ENCODE measurements around the gene PSD4.

PSD4 gene

GRCh38 chr2:113157897-113158753 lies 15.6 kb upstream of the PSD4 start:
- no peak for DNase-seq (ENCODE audit: low read depth, low spot score)
- TF ChIP-seq YY1 (IDR thresholded peaks at IDR 0.05; ENCODE audit: insufficient read depth, insufficient read length) (no peak), SUZ12 (IDR thresholded peaks at IDR 0.05; ENCODE audit: extremely low read depth, insufficient read depth, insufficient read length) (no peak), ZNF274 (IDR thresholded peaks at IDR 0.05; ENCODE audit: low read depth, low read length) (no peak)
- H3K9ac ChIP-seq (ENCODE audit: insufficient read length, low read depth): peak overlapping the region; percentile 93
- H3K4me3 ChIP-seq (ENCODE audit: insufficient read length, low read depth): peak overlapping the region; percentile 71
- H3K9me3 ChIP-seq (ENCODE audit: insufficient read depth, low read length): no peaks in the 10 kb centered on the region
- H3K36me3 ChIP-seq (ENCODE audit: insufficient read depth, insufficient read length, low read length): no peaks in the 10 kb centered on the region
- peaks cover 13% of the 10 kb centered on the region for H3K27me3 ChIP-seq (ENCODE audit: insufficient read depth, insufficient read length)
- peaks cover 9% of the 10 kb centered on the region for H3K4me1 ChIP-seq (ENCODE audit: insufficient read depth, insufficient read length)

GRCh38 chr2:113158884-113159553 lies 14.8 kb upstream of the PSD4 start:
- Histone ChIP-seq H3K27me3 (ENCODE audit: insufficient read depth, insufficient read length) (peaks cover 13% of the 10 kb centered on the region), H3K9me3 (ENCODE audit: insufficient read depth, low read length) (no peaks in the 10 kb centered on the region), H3K9ac (ENCODE audit: insufficient read length, low read depth) (no peak overlapping the region), H3K36me3 (ENCODE audit: insufficient read depth, insufficient read length, low read length) (no peaks in the 10 kb centered on the region), H3K4me1 (ENCODE audit: insufficient read depth, insufficient read length) (peaks cover 9% of the 10 kb centered on the region), H3K4me3 (ENCODE audit: insufficient read length, low read depth) (no peak overlapping the region)
- TF ChIP-seq ZNF274 (IDR thresholded peaks at IDR 0.05; ENCODE audit: low read depth, low read length) (no peak), YY1 (IDR thresholded peaks at IDR 0.05; ENCODE audit: insufficient read depth, insufficient read length) (no peak), SUZ12 (IDR thresholded peaks at IDR 0.05; ENCODE audit: extremely low read depth, insufficient read depth, insufficient read length) (no peak)
- no peak for DNase-seq (ENCODE audit: low read depth, low spot score)

- Histone ChIP-seq H3K9me3 (ENCODE audit: insufficient read depth, low read length) (no peaks in the 10 kb centered on the region), H3K27me3 (ENCODE audit: insufficient read depth, insufficient read length) (peaks cover 13% of the 10 kb centered on the region), H3K4me3 (ENCODE audit: insufficient read length, low read depth) (no peak overlapping the region), H3K4me1 (ENCODE audit: insufficient read depth, insufficient read length) (peaks cover 13% of the 10 kb centered on the region), H3K9ac (ENCODE audit: insufficient read length, low read depth) (no peak overlapping the region), H3K36me3 (ENCODE audit: insufficient read depth, insufficient read length, low read length) (no peaks in the 10 kb centered on the region)
- TF ChIP-seq ZNF274 (IDR thresholded peaks at IDR 0.05; ENCODE audit: low read depth, low read length): no peak
- no peak for TF ChIP-seq SUZ12 (IDR thresholded peaks at IDR 0.05; ENCODE audit: extremely low read depth, insufficient read depth, insufficient read length)
- no peak for TF ChIP-seq YY1 (IDR thresholded peaks at IDR 0.05; ENCODE audit: insufficient read depth, insufficient read length)
- DNase-seq (ENCODE audit: low read depth, low spot score): no peak
Observed at GRCh38 chr2:113160248-113160647, 13.5 kb upstream of the PSD4 start.

- no peak overlapping the region for H3K4me3 ChIP-seq (ENCODE audit: insufficient read length, low read depth)
- TF ChIP-seq ZNF274 (IDR thresholded peaks at IDR 0.05; ENCODE audit: low read depth, low read length): no peak
- no peak for TF ChIP-seq SUZ12 (IDR thresholded peaks at IDR 0.05; ENCODE audit: extremely low read depth, insufficient read depth, insufficient read length)
- no peak for TF ChIP-seq YY1 (IDR thresholded peaks at IDR 0.05; ENCODE audit: insufficient read depth, insufficient read length)
- DNase-seq (ENCODE audit: low read depth, low spot score): no peak
- no peak overlapping the region for H3K9ac ChIP-seq (ENCODE audit: insufficient read length, low read depth)
- H3K9me3 ChIP-seq (ENCODE audit: insufficient read depth, low read length): no peaks in the 10 kb centered on the region
- no peaks in the 10 kb centered on the region for H3K36me3 ChIP-seq (ENCODE audit: insufficient read depth, insufficient read length, low read length)
- peaks cover 13% of the 10 kb centered on the region for H3K27me3 ChIP-seq (ENCODE audit: insufficient read depth, insufficient read length)
- H3K4me1 ChIP-seq (ENCODE audit: insufficient read depth, insufficient read length): peaks cover 10% of the 10 kb centered on the region
Observed at GRCh38 chr2:113160962-113161361, 12.8 kb upstream of the PSD4 start.

GRCh38 chr2:113162173-113162572 lies 11.6 kb upstream of the PSD4 start:
- Histone ChIP-seq H3K9ac (ENCODE audit: insufficient read length, low read depth) (no peak overlapping the region), H3K27me3 (ENCODE audit: insufficient read depth, insufficient read length) (peaks cover 13% of the 10 kb centered on the region), H3K9me3 (ENCODE audit: insufficient read depth, low read length) (no peaks in the 10 kb centered on the region), H3K36me3 (ENCODE audit: insufficient read depth, insufficient read length, low read length) (no peaks in the 10 kb centered on the region), H3K4me3 (ENCODE audit: insufficient read length, low read depth) (no peak overlapping the region), H3K4me1 (ENCODE audit: insufficient read depth, insufficient read length) (peaks cover 9% of the 10 kb centered on the region)
- TF ChIP-seq YY1 (IDR thresholded peaks at IDR 0.05; ENCODE audit: insufficient read depth, insufficient read length) (no peak), SUZ12 (IDR thresholded peaks at IDR 0.05; ENCODE audit: extremely low read depth, insufficient read depth, insufficient read length) (no peak), ZNF274 (IDR thresholded peaks at IDR 0.05; ENCODE audit: low read depth, low read length) (no peak)
- no peak for DNase-seq (ENCODE audit: low read depth, low spot score)

- TF ChIP-seq ZNF274 (IDR thresholded peaks at IDR 0.05; ENCODE audit: low read depth, low read length) (no peak), SUZ12 (IDR thresholded peaks at IDR 0.05; ENCODE audit: extremely low read depth, insufficient read depth, insufficient read length) (no peak), YY1 (IDR thresholded peaks at IDR 0.05; ENCODE audit: insufficient read depth, insufficient read length) (no peak)
- peaks cover 8% of the 10 kb centered on the region for H3K27me3 ChIP-seq (ENCODE audit: insufficient read depth, insufficient read length)
Observed at GRCh38 chr2:113162869-113163268, 10.9 kb upstream of the PSD4 start.

More at GRCh38 chr2:113162869-113163268, 10.9 kb upstream of the PSD4 start:
- H3K36me3 ChIP-seq (ENCODE audit: insufficient read depth, insufficient read length, low read length): no peaks in the 10 kb centered on the region
- H3K4me3 ChIP-seq (ENCODE audit: insufficient read length, low read depth): no peak overlapping the region
- no peak overlapping the region for H3K9ac ChIP-seq (ENCODE audit: insufficient read length, low read depth)
- DNase-seq (ENCODE audit: low read depth, low spot score): no peak
- peaks cover 8% of the 10 kb centered on the region for H3K4me1 ChIP-seq (ENCODE audit: insufficient read depth, insufficient read length)
- no peaks in the 10 kb centered on the region for H3K9me3 ChIP-seq (ENCODE audit: insufficient read depth, low read length)

All from NT2/D1 (cell line).